HG02759 (cell line): ENCODE measurements around the gene MVB12B.

Experiments used
- ATAC-seq: cut with Tn5 transposase; IDR thresholded peaks from one replicate; pipeline ENCODE4 v1.9.1; 2021; ENCODE audit warnings: mild to moderate bottlenecking, moderate library complexity; ENCODE audit not compliant: unreplicated experiment

Gene MVB12B

GRCh38 chr9:126486276-126486675 lies 159.6 kb downstream of the MVB12B start:
- ATAC-seq = no peak

GRCh38 chr9:126487856-126488255 lies 161.2 kb downstream of the MVB12B start:
- no peak for ATAC-seq

- no peak for ATAC-seq
These were observed 161.7 kb downstream of the MVB12B start for GRCh38 chr9:126488310-126488709.

- ATAC-seq = no peak
These were observed 162.3 kb downstream of the MVB12B start for GRCh38 chr9:126488881-126489404.

GRCh38 chr9:126489581-126490213 lies 163.1 kb downstream of the MVB12B start:
- ATAC-seq = no peak

- no peak for ATAC-seq
These were observed 163.6 kb downstream of the MVB12B start for GRCh38 chr9:126490214-126490631.

- no peak for ATAC-seq
These were observed 164.4 kb downstream of the MVB12B start for GRCh38 chr9:126490871-126491567.

GRCh38 chr9:126491568-126491879 lies 164.9 kb downstream of the MVB12B start:
- ATAC-seq = no peak

- no peak for ATAC-seq
These were observed 165.3 kb downstream of the MVB12B start for GRCh38 chr9:126491949-126492348.

GRCh38 chr9:126494264-126494663 lies 167.6 kb downstream of the MVB12B start:
- no peak for ATAC-seq

GRCh38 chr9:126494746-126495145 lies 168.1 kb downstream of the MVB12B start:
- no peak for ATAC-seq

- ATAC-seq = no peak
These were observed 169.0 kb downstream of the MVB12B start for GRCh38 chr9:126495411-126496180.

- no peak for ATAC-seq
These were observed 169.6 kb downstream of the MVB12B start for GRCh38 chr9:126496181-126496576.

- ATAC-seq = no peak
These were observed 170.4 kb downstream of the MVB12B start for GRCh38 chr9:126496781-126497659.

GRCh38 chr9:126497660-126498275 lies 171.1 kb downstream of the MVB12B start:
- ATAC-seq = no peak

- ATAC-seq = no peak
These were observed 171.7 kb downstream of the MVB12B start for GRCh38 chr9:126498331-126498730.

GRCh38 chr9:126499005-126499910 lies 172.6 kb downstream of the MVB12B start:
- no peak for ATAC-seq

GRCh38 chr9:126499911-126500599 lies 173.4 kb downstream of the MVB12B start:
- no peak for ATAC-seq
